GM12878 (cell line): Measurements from ENCODE around the gene PKD1. TPM values are rescaled to one million over a fixed set of nuclear protein-coding genes. Genes with fewer than 3 reads are reported as not detected.

Experiments
- ATAC-seq: fragments of 200-7000 bp; cut with Tn5 transposase; 3 replicates; pipeline ENCODE4 v1.9.1; 2020; ENCODE audit warnings: mild to moderate bottlenecking, moderate library complexity
- BruUV-seq: library from RNA; stranded (reverse); fragments of 400-500 nt; replicated peaks from 2 replicates; lab custom pipeline; 2021; lab: Mats Ljungman, UMichigan
- CTCF ChIA-PET: fragments of 300-600 bp; sonication (Branson Sonifier 250); formaldehyde crosslinking; extraction: SDS; loops from one replicate; lab custom pipeline; 2021; ENCODE audit warnings: inconsistent platforms; lab: Yijun Ruan, JAX
- POLR2A ChIA-PET: fragments of 350-600 bp; formaldehyde crosslinking; extraction: SDS; loops from one replicate; lab custom pipeline; 2021; ENCODE audit warnings: inconsistent platforms; lab: Charles Lee
- RAD21 ChIA-PET: fragments of 300-600 bp; sonication (Branson Sonifier 250); formaldehyde crosslinking; loops from one replicate; lab custom pipeline; 2023; ENCODE audit warnings: antibody characterized with exemption; ENCODE audit not compliant: unreplicated experiment; lab: Charles Lee
- SMC1A ChIA-PET: fragments of 300-600 bp; sonication (Branson Sonifier 250); formaldehyde crosslinking; loops from one replicate; lab custom pipeline; 2023; ENCODE audit not compliant: unreplicated experiment, uncharacterized antibody; lab: Charles Lee
- DNase-seq: peaks from one replicate; pipeline ENCODE4 v3.0.0-alpha.2; 2011; ENCODE audit warnings: low read depth, low spot score
- FAIRE-seq: peaks from 3 replicates; lab custom pipeline; 2011; peaks lifted over from hg19 to GRCh38; lab: Jason Lieb, UNC
- H2AFZ ChIP-seq: 2 replicates; pipeline ENCODE4 v1.6.0; 2011; ENCODE audit warnings: low read depth, low read length, control low read depth; ENCODE audit not compliant: control insufficient read depth
- H3K27ac ChIP-seq: 2 replicates; pipeline ENCODE4 v1.5.1; 2011; ENCODE audit warnings: control low read depth; ENCODE audit not compliant: control insufficient read depth, insufficient read depth
- H3K27me3 ChIP-seq, 2 experiments: replicated peaks in 1 of 2; 2 replicates each; pipeline versions ENCODE4 v1.6.0 to v1.6.1; 2011; ENCODE audit warnings: low read length in 1 of 2; ENCODE audit not compliant: control insufficient read depth in 2 of 2, insufficient read depth in 2 of 2
- H3K36me3 ChIP-seq, 2 experiments: 2 replicates each; pipeline ENCODE4 v1.5.1; 2011; ENCODE audit warnings: low read length in 1 of 2; ENCODE audit not compliant: control insufficient read depth in 2 of 2, insufficient read depth in 2 of 2
- H3K4me1 ChIP-seq: 2 replicates; pipeline ENCODE4 v1.6.1; 2011; ENCODE audit warnings: mild to moderate bottlenecking, low read length, moderate library complexity, mixed read lengths; ENCODE audit not compliant: control insufficient read depth, insufficient read depth
- H3K4me2 ChIP-seq: 2 replicates; pipeline ENCODE4 v1.6.0; 2011; ENCODE audit warnings: control low read depth; ENCODE audit not compliant: control insufficient read depth, insufficient read depth
- H3K4me3 ChIP-seq: fragments of 200-600 bp; sonication (generic); 2 replicates; pipeline ENCODE4 v1.5.1; 2016
- H3K79me2 ChIP-seq: 2 replicates; pipeline ENCODE4 v1.6.0; 2011; ENCODE audit warnings: low read length; ENCODE audit not compliant: control insufficient read depth, insufficient read depth
- H3K9ac ChIP-seq: 2 replicates; pipeline ENCODE4 v1.8.0; 2011; ENCODE audit warnings: low read length, control low read depth, mixed read lengths; ENCODE audit not compliant: control insufficient read depth, insufficient read depth
- H3K9me3 ChIP-seq: replicated peaks from 3 replicates; pipeline ENCODE4 v1.5.1; 2011; ENCODE audit warnings: mild to moderate bottlenecking, low read length; ENCODE audit not compliant: control insufficient read depth, insufficient read depth
- H4K20me1 ChIP-seq: 2 replicates; pipeline ENCODE4 v1.6.0; 2011; ENCODE audit not compliant: control insufficient read depth, insufficient read depth
- ATF7 ChIP-seq: fragments of 450-650 bp; IDR thresholded peaks from 2 replicates; pipeline ENCODE4 v1.6.1; 2016; ENCODE audit warnings: low read depth, mild to moderate bottlenecking
- ESRRA ChIP-seq: IDR thresholded peaks from 2 replicates; pipeline ENCODE4 v1.6.1; 2012; ENCODE audit warnings: mild to moderate bottlenecking, low read length, improper control_type of control experiment
- ETV6 ChIP-seq, 2 experiments: fragments of 450-650 bp in 1 of 2; IDR thresholded peaks in 1 of 2; conservative IDR thresholded peaks in 1 of 2; 2 replicates each; pipeline ENCODE4 v1.6.1; 2014; ENCODE audit warnings: antibody characterized with exemption in 1 of 2, borderline replicate concordance in 1 of 2, low read depth in 1 of 2, mild to moderate bottlenecking in 1 of 2, moderate library complexity in 1 of 2
- FOXK2 ChIP-seq: fragments of 450-650 bp; IDR thresholded peaks from 2 replicates; pipeline ENCODE4 v1.6.1; 2017; ENCODE audit warnings: mild to moderate bottlenecking, moderate library complexity
- HDAC2 ChIP-seq: fragments of 200-600 bp; sonication (generic); IDR thresholded peaks from 2 replicates; pipeline ENCODE4 v1.6.1; 2017
- IKZF1 ChIP-seq: fragments of 450-650 bp; conservative IDR thresholded peaks from 2 replicates; pipeline ENCODE4 v1.6.1; 2017; ENCODE audit warnings: antibody characterized with exemption, mild to moderate bottlenecking
- JUNB ChIP-seq: IDR thresholded peaks from 2 replicates; pipeline ENCODE4 v1.6.1; 2016; ENCODE audit warnings: antibody characterized with exemption, mild to moderate bottlenecking
- POLR2A ChIP-seq: IDR thresholded peaks from 2 replicates; pipeline ENCODE4 v1.6.1; 2011; ENCODE audit warnings: low read depth, mild to moderate bottlenecking, low read length
- TAF1 ChIP-seq: IDR thresholded peaks from 2 replicates; pipeline ENCODE4 v1.6.1; 2011; ENCODE audit warnings: mild to moderate bottlenecking, low read depth, low read length, borderline replicate concordance
- WGBS: methylation state at CpG from one replicate; pipeline ENCODE4 v1.1.6; 2016; ENCODE audit warnings: low lambda C conversion rate; ENCODE audit not compliant: insufficient replicate concordance, insufficient coverage; ENCODE audit errors: missing lambda C conversion rate; 5-methylcytosine and 5-hydroxymethylcytosine counted together
- in situ Hi-C: fragments of 300-500 bp; cut with MboI; formaldehyde crosslinking; loops from 9 replicates; pipeline ENCODE4 v1.14.3; 2018; ENCODE audit warnings: mixed read lengths
- intact Hi-C: fragments of 100-400 bp; cut with micrococcal nuclease; formaldehyde crosslinking; loops from one replicate; pipeline ENCODE4 v1.14.2; 2022; ENCODE audit not compliant: unreplicated experiment
- polyA plus RNA-seq, 11 experiments: library from polyadenylated mRNA; depleted of rRNA in 4 of 11; unstranded in 6 of 11; stranded (reverse) in 5 of 11; fragments of >200 nt; fragmentation: Nextera tagmentation in 4 of 11; fragmentation: Illumina TruSeq in 1 of 11; extraction: Ambion mirVana in 4 of 11; extraction: Trizol in 1 of 11; gene quantifications; 1 replicate in 1 of 11; 2 replicates in 10 of 11; pipeline versions ENCODE4 v1.2.1 to v1.2.3, GENCODE V29; 2011 to 2016; ENCODE audit warnings: inconsistent platforms in 2 of 11, missing spikeins in 2 of 11, low read depth in 1 of 11
- total RNA-seq, 4 experiments: library from RNA; depleted of rRNA in 3 of 4; stranded (reverse); fragments of >200 nt in 3 of 4; fragmentation: Illumina TruSeq in 1 of 4; extraction: Trizol in 1 of 4; gene quantifications; 2 replicates each; pipeline versions ENCODE4 v1.2.1 to v1.2.3, GENCODE V29; 2013 to 2021

PKD1 gene
- total and polyA plus RNA-seq, 10 of the 15 experiments (the other 5 are each of a cell fraction or from before 2014, with no cell fraction given): 0.11 to 62.0 (median 6.1) TPM

DNA sequence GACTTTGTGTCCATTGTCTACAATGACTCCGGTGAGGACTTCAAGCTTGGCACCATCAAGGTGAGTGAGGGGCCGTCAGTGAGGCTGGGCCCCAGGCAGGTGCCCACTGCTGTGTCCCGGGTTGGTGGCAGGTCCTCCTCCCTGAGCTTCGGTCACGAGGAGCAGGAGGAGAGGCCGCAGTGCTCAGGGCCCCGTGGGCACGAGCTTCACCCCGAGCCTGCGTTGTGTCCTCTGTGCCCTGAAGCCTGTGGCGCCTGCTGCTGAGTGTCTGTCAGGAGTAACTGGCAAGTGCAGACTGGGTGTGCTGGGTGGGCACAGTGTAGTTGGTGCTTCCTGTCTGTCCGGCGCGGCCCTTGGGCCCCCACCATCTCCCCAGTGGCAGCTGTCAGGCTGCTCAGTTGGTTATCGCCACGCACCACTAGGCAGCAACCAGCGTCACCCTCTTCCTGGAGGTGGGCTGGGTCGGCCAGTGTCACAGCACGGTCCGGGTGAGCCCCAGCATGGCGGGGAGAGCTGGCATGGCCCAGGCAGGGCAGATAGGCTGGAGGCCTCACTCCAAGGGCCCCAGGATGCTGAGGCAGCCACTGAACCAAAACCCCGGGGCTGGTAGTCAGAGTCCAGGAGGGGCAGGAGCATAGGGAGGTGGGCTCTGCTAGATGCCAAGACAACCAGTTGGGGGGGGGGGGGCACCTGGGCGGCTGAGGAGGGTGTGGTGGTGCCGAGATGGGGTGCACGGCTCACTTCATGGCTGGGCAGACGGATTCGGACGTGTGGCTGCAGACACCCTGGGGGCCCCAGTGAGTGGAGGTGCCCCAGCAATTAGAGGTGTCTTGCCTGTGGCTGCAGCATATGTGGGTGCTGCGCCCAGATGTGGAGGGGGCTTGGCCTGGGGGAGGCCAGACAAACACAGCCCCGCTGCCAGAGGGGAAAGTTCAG is 48.6 kb downstream of the PKD1 start:
- ATAC-seq: peak; percentile 5; the same call in 1 of the 3 replicates

DNA sequence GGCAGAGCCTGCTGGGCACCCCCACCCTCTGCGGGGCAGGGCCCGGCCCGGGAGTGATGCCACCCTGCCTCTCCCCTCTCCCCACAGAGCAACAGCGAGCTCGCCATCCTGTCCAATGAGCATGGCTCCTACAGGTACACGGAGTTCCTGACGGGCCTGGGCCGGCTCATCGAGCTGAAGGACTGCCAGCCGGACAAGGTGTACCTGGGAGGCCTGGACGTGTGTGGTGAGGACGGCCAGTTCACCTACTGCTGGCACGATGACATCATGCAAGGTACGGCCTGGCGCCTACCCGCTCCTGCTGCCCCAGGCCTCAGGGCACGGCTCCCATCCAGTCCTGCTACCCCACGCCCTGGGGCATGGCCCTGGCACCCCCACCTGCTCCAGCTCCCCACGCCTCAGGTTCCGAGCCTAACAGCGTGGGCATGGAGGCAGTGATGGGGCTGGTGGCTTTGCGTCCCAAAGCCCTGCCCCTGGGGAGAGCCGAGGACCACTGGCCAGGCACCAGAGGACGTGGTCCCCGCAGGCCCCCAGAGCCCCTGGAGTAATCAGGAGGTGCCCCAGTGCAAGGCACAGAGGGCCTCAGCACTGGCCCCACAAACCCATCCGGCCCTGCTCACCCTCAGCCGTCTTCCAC is 49.5 kb downstream of the PKD1 start:
- Histone ChIP-seq H3K9ac (no peak overlapping the region), H3K4me1 (no peaks in the 10 kb centered on the region), H3K4me2 (no peak overlapping the region), H3K79me2 (no peaks in the 10 kb centered on the region), H2AFZ (no peak overlapping the region), H3K9me3 (no peaks in the 10 kb centered on the region), H3K27ac (no peak overlapping the region), H3K4me3 (no peak overlapping the region), H3K36me3 (peaks cover 0 to 6% of the 10 kb centered on the region in 2 experiments; a peak in 3 of 4 replicates), H3K27me3 (no peaks in the 10 kb centered on the region), H4K20me1 (no peaks in the 10 kb centered on the region)
- ChIA-PET POLR2A (no interaction called here), SMC1A (no interaction called here), CTCF (no interaction called here), RAD21 (no interaction called here)
- ATAC-seq (no peak), FAIRE-seq (no peak), DNase-seq (no peak)
- no TSS peak for BruUV-seq
- WGBS: 86% methylated on average over 26 of the region's 27 CpGs
- intact Hi-C loops: no loop called here
- no peak for TF ChIP-seq JUNB
- no peak for TF ChIP-seq ATF7
- TF ChIP-seq IKZF1: no peak
- in situ Hi-C loops: loop anchor here (10.0 kb wide), 1 partner anchor 59 kb away; the partner anchor contains the start of gene RAB26

More for the DNA sequence above, 48.6 kb downstream of the PKD1 start:
- Histone ChIP-seq H3K79me2 (no peaks in the 10 kb centered on the region), H3K27me3 (no peaks in the 10 kb centered on the region), H3K4me3 (no peak overlapping the region), H3K9ac (no peak overlapping the region), H4K20me1 (no peaks in the 10 kb centered on the region), H3K4me2 (no peak overlapping the region), H2AFZ (no peak overlapping the region), H3K36me3 (peaks cover 0 to 6% of the 10 kb centered on the region in 2 experiments; a peak in 3 of 4 replicates), H3K9me3 (no peaks in the 10 kb centered on the region), H3K4me1 (no peaks in the 10 kb centered on the region), H3K27ac (no peak overlapping the region)
- RAD21 ChIA-PET: no interaction called here
- WGBS: 51% methylated on average over 30 of the region's 30 CpGs
- in situ Hi-C loops: loop anchor here (10.0 kb wide), 1 partner anchor 58 kb away; the partner anchor contains the start of gene RAB26
- DNase-seq (no peak), FAIRE-seq (no peak)
- intact Hi-C loops: no loop called here
- no peak for TF ChIP-seq TAF1
- TF ChIP-seq ETV6 (conservative IDR thresholded peaks at IDR 0.05 in 1 of 2, IDR thresholded peaks at IDR 0.05 in 1 of 2; ENCODE audit: borderline replicate concordance in 1 of 2, low read depth in 1 of 2): no peak
- TF ChIP-seq ESRRA: no peak
- TF ChIP-seq FOXK2: no peak
- TF ChIP-seq HDAC2: no peak
- peak; percentile 53 for TF ChIP-seq POLR2A
- CTCF ChIA-PET: interaction anchor here (1.1 kb wide), 1 partner anchor 64 kb away, joined by 3 read pairs; no protein-coding TSS in a partner anchor
- POLR2A ChIA-PET: no interaction called here
- SMC1A ChIA-PET: no interaction called here
- no TSS peak for BruUV-seq
